Measurements from ENCODE around the gene CRYBG1. TPM values are rescaled to one million over a fixed set of nuclear protein-coding genes. Genes with fewer than 3 reads are reported as not detected.

CRYBG1 gene
- total RNA-seq, 1 experiment from 2014 or later = 10.7 TPM

DNA sequence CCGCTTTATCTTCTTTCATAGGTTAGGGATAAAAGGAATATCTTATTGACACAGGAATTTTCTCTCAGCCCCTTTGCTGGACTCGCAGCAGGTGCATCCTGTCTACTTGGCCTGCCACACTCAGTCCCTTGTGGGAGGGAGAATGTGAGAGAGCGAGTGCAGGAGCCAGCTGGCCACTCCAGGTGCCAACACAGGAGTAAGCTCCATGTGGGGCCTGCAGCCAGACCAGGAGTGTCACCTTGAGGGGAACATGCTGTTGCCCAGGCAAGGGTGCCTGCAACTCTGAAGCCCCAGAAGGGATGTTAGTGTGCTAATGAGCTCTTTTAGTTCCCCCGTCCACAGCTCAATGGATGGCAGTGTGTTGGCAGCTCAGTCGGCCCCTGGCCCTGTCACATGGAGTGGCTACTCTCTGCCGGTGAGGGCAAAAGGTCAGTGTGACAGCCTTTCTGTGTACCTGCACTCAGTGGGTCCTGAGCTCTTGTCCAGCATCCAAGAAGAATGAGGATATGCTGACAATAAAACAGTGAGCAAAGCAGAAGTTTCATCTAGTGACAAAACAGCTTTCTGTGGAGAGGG, 57.1 kb downstream of the CRYBG1 start:
- no peak overlapping the region for H3K4me2 ChIP-seq (ENCODE audit: low read length)
- CTCF ChIA-PET = no interaction called here
- no peaks in the 10 kb centered on the region for H3K79me2 ChIP-seq (ENCODE audit: insufficient read depth, low read length)
- DNase-seq (ENCODE audit: low read depth, low spot score) (no peak), ATAC-seq (no peak)
- TF ChIP-seq POLR2A (IDR thresholded peaks at IDR 0.05; ENCODE audit: borderline replicate concordance, extremely low read depth, insufficient read depth, insufficient read length) = no peak
- no peak for TF ChIP-seq CTCF (IDR thresholded peaks at IDR 0.05 in 2 of 3, conservative IDR thresholded peaks at IDR 0.05 in 1 of 3; ENCODE audit: borderline replicate concordance in 1 of 3, insufficient read depth in 1 of 3, low read depth in 2 of 3, low read length in 2 of 3)
- TF ChIP-seq REST (IDR thresholded peaks at IDR 0.05; ENCODE audit: low read depth) = no peak
- TF ChIP-seq RAD21 (IDR thresholded peaks at IDR 0.05; ENCODE audit: low read depth) = no peak
- TF ChIP-seq ELF1 (IDR thresholded peaks at IDR 0.05; ENCODE audit: borderline replicate concordance, low read depth) = no peak
- TF ChIP-seq ZFX (IDR thresholded peaks at IDR 0.05) = no peak
- no peak for TF ChIP-seq FOSL1 (IDR thresholded peaks at IDR 0.05; ENCODE audit: low read depth)
- TF ChIP-seq SP1 (IDR thresholded peaks at IDR 0.05; ENCODE audit: low read depth) = no peak
- TF ChIP-seq SRF (IDR thresholded peaks at IDR 0.05; ENCODE audit: low read depth) = no peak
- TF ChIP-seq POLR2AphosphoS5 (IDR thresholded peaks at IDR 0.05; ENCODE audit: low read depth, low read length) = no peak
- TF ChIP-seq EGR1 (IDR thresholded peaks at IDR 0.05; ENCODE audit: low read depth) = no peak
- no peak for TF ChIP-seq CEBPB (IDR thresholded peaks at IDR 0.05; ENCODE audit: low read depth)
- TF ChIP-seq ZBTB33 (IDR thresholded peaks at IDR 0.05; ENCODE audit: extremely low read depth, insufficient replicate concordance, low read length) = no peak
- no peak for TF ChIP-seq ZNF274 (IDR thresholded peaks at IDR 0.05; ENCODE audit: low read depth, low read length)
- TF ChIP-seq, protein P1, sequence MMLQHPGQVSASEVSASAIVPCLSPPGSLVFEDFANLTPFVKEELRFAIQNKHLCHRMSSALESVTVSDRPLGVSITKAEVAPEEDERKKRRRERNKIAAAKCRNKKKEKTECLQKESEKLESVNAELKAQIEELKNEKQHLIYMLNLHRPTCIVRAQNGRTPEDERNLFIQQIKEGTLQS (IDR thresholded peaks at IDR 0.05) = no peak
- H3K4me1 ChIP-seq (ENCODE audit: control insufficient read depth in 1 of 2, insufficient read depth in 2 of 2, low read length in 2 of 2) = peaks cover 0 to 7% of the 10 kb centered on the region in 2 experiments; a peak in 1 of 4 replicates
- no TSS peak for BruUV-seq (replicated peaks)
- no peak overlapping the region for H3K27ac ChIP-seq (ENCODE audit: low read depth, low read length)
- no peak overlapping the region for H3K9ac ChIP-seq (ENCODE audit: low read length)
- peaks cover 2% of the 10 kb centered on the region; the same call in 1 of the 2 replicates for H3K9me2 ChIP-seq (ENCODE audit: insufficient read depth)
- RAD21 ChIA-PET (ENCODE audit: low non-redundant PET in 1 of 2, low total read pairs in 2 of 2, uncharacterized antibody in 2 of 2, unreplicated experiment in 2 of 2) = no interaction called here
- no peak overlapping the region for H2AFZ ChIP-seq (ENCODE audit: low read depth, low read length, poor library complexity, severe bottlenecking)
- POLR2A ChIA-PET = no interaction called here
- H4K20me1 ChIP-seq (ENCODE audit: insufficient read depth) = no peaks in the 10 kb centered on the region
- H3K9me3 ChIP-seq (ENCODE audit: control insufficient read depth in 1 of 2, insufficient read depth in 1 of 2, low read depth in 1 of 2, low read length in 2 of 2) = no peaks in the 10 kb centered on the region
- H3K36me3 ChIP-seq (ENCODE audit: control insufficient read depth in 1 of 2, insufficient read depth in 2 of 2, low read length in 2 of 2) = no peaks in the 10 kb centered on the region
- H3K4me3 ChIP-seq (replicated peaks in 1 of 2; ENCODE audit: low read depth in 1 of 2, low read length in 2 of 2) = no peak overlapping the region
- H3K27me3 ChIP-seq (ENCODE audit: insufficient read depth, low read length) = no peaks in the 10 kb centered on the region
- intact Hi-C loops (cut with micrococcal nuclease) = no loop called here

Measured in HCT116 (cell line).